M059J (cell line): Measurements from ENCODE around the gene STXBP5L. TPM values are rescaled to one million over a fixed set of nuclear protein-coding genes. Genes with fewer than 3 reads are reported as not detected.
A peak's percentile ranks its signal among the peaks of the same experiment; 100 is the strongest.
"Not testable (repeated sequence)": the region's sequence is repeated elsewhere in the genome, so short reads cannot be mapped to it uniquely, and the experiment has no call there.

Experiments used
- DNase-seq: peaks from one replicate; pipeline ENCODE4 v3.0.0-alpha.2; 2012; ENCODE audit warnings: low read depth
- total RNA-seq: library from RNA; depleted of rRNA; stranded (reverse); fragments of >200 nt; shearing (Covaris generic); gene quantifications from 2 replicates; pipeline ENCODE4 v1.2.3, GENCODE V29; 2014

STXBP5L gene
- total RNA-seq, 1 experiment from 2014 or later, result 0.07 TPM

GRCh38 chr3:121230194-121230593, 322.2 kb downstream of the STXBP5L start:
- not testable (repeated sequence) for DNase-seq

GRCh38 chr3:121231872-121232271, 323.9 kb downstream of the STXBP5L start:
- no peak for DNase-seq

GRCh38 chr3:121232309-121233225, 324.6 kb downstream of the STXBP5L start:
- no peak for DNase-seq

- DNase-seq, result no peak
Observed at GRCh38 chr3:121243208-121243607, 335.2 kb downstream of the STXBP5L start.

- no peak for DNase-seq
Observed at GRCh38 chr3:121252676-121253075, 344.7 kb downstream of the STXBP5L start.

GRCh38 chr3:121269389-121269788, 361.4 kb downstream of the STXBP5L start:
- DNase-seq, result no peak

- DNase-seq, result no peak
Observed at GRCh38 chr3:121274411-121274810, 366.4 kb downstream of the STXBP5L start.

- peak; percentile 10 for DNase-seq
Observed at GRCh38 chr3:121295452-121295851, 387.4 kb downstream of the STXBP5L start.

- DNase-seq, result peak; percentile 10
Observed at GRCh38 chr3:121295979-121296378, 388.0 kb downstream of the STXBP5L start.

GRCh38 chr3:121324320-121324719, 416.3 kb downstream of the STXBP5L start:
- no peak for DNase-seq

- no peak for DNase-seq
Observed at GRCh38 chr3:121330118-121330517, 422.1 kb downstream of the STXBP5L start.

GRCh38 chr3:121330634-121331033, 422.6 kb downstream of the STXBP5L start:
- DNase-seq, result no peak

GRCh38 chr3:121355960-121356359, 448.0 kb downstream of the STXBP5L start:
- DNase-seq, result not testable (repeated sequence)

- no peak for DNase-seq
Observed at GRCh38 chr3:121362035-121362734, 454.2 kb downstream of the STXBP5L start.

- DNase-seq, result not testable (repeated sequence)
Observed at GRCh38 chr3:121388308-121388707, 480.3 kb downstream of the STXBP5L start.

- DNase-seq, result not testable (repeated sequence)
Observed at GRCh38 chr3:121395967-121396366, 488.0 kb downstream of the STXBP5L start.

GRCh38 chr3:121398051-121398450, 490.0 kb downstream of the STXBP5L start:
- not testable (repeated sequence) for DNase-seq

- no peak for DNase-seq
Observed at GRCh38 chr3:121399820-121400219, 491.8 kb downstream of the STXBP5L start.

- DNase-seq, result no peak
Observed at GRCh38 chr3:121405631-121406030, 497.6 kb downstream of the STXBP5L start.

GRCh38 chr3:121411523-121411922, 503.5 kb downstream of the STXBP5L start:
- peak; percentile 24 for DNase-seq

- DNase-seq, result no peak
Observed at GRCh38 chr3:121414924-121415323, 506.9 kb downstream of the STXBP5L start.

GRCh38 chr3:121418182-121418581, 510.2 kb downstream of the STXBP5L start:
- DNase-seq, result no peak

- no peak for DNase-seq
Observed at GRCh38 chr3:121424549-121424948, 516.5 kb downstream of the STXBP5L start.
